HepG2 (cell line): Measurements from ENCODE around the gene CLEC7A. TPM values are rescaled to one million over a fixed set of nuclear protein-coding genes. Genes with fewer than 3 reads are reported as not detected.

ENCODE experiments used
- ATAC-seq: fragments of 200-7000 bp; cut with Tn5 transposase; 3 replicates; pipeline ENCODE4 v1.9.1; 2020; ENCODE audit warnings: mild to moderate bottlenecking, moderate library complexity
- BruUV-seq: library from RNA; stranded (reverse); fragments of 400-500 nt; replicated peaks from 2 replicates; lab custom pipeline; 2021; lab: Mats Ljungman, UMichigan
- CTCF ChIA-PET: fragments of 300-600 bp; formaldehyde crosslinking; extraction: SDS; loops from one replicate; lab custom pipeline; 2021; ENCODE audit warnings: low total read pairs, inconsistent platforms, low intra/inter-chr PET ratio; lab: Yijun Ruan, JAX
- POLR2A ChIA-PET: fragments of 350-600 bp; sonication (Branson Sonifier 250); formaldehyde crosslinking; loops from one replicate; lab custom pipeline; 2020; ENCODE audit warnings: antibody characterized with exemption, inconsistent platforms; lab: Yijun Ruan, JAX
- DNase-seq: peaks from one replicate; pipeline ENCODE4 v3.0.0-alpha.2; 2015; ENCODE audit warnings: low spot score
- FAIRE-seq: peaks from 3 replicates; lab custom pipeline; 2011; peaks lifted over from hg19 to GRCh38; lab: Jason Lieb, UNC
- H2AFZ ChIP-seq: one replicate; pipeline ENCODE4 v1.6.1; 2011; ENCODE audit warnings: low read length, inconsistent platforms
- H3K27ac ChIP-seq: fragments of 300-600 bp; 3 replicates; pipeline ENCODE4 v1.8.0; 2011; ENCODE audit warnings: mixed run types, mild to moderate bottlenecking, mixed read lengths, low read length, inconsistent platforms; ENCODE audit not compliant: insufficient read depth; ENCODE audit errors: extremely low read length
- H3K27me3 ChIP-seq, 2 experiments: fragments of 200-600 bp in 1 of 2; 2 replicates in 1 of 2; 3 replicates in 1 of 2; pipeline versions ENCODE4 v1.6.0 to v1.8.0; 2011; ENCODE audit warnings: low read length in 2 of 2, mild to moderate bottlenecking in 2 of 2, moderate library complexity in 2 of 2, inconsistent platforms in 1 of 2; ENCODE audit not compliant: insufficient read depth in 2 of 2, control insufficient read depth in 1 of 2
- H3K36me3 ChIP-seq, 2 experiments: fragments of 200-600 bp in 1 of 2; replicated peaks in 1 of 2; 2 replicates in 1 of 2; 3 replicates in 1 of 2; pipeline versions ENCODE4 v1.5.1 to v1.8.0; 2011; ENCODE audit warnings: low read length in 2 of 2, inconsistent platforms in 1 of 2; ENCODE audit not compliant: insufficient read depth in 2 of 2, control insufficient read depth in 1 of 2
- H3K4me1 ChIP-seq: 2 replicates; pipeline ENCODE4 v1.5.1; 2012; ENCODE audit warnings: low read length, inconsistent platforms; ENCODE audit not compliant: insufficient read depth
- H3K4me2 ChIP-seq: 2 replicates; pipeline ENCODE4 v1.6.0; 2011; ENCODE audit warnings: low read depth, low read length, inconsistent platforms
- H3K4me3 ChIP-seq, 3 experiments: fragments of 200-600 bp in 1 of 3; sonication (generic), shearing (Covaris generic) in 1 of 3; replicated peaks in 1 of 3; 2 replicates each; pipeline ENCODE4 v1.5.1; 2011 to 2016; ENCODE audit warnings: low read length in 3 of 3, inconsistent platforms in 2 of 3, low read depth in 2 of 3, mild to moderate bottlenecking in 2 of 3, control low read depth in 1 of 3, mixed read lengths in 1 of 3; ENCODE audit not compliant: insufficient read depth in 1 of 3
- H3K79me2 ChIP-seq: one replicate; pipeline ENCODE4 v1.6.1; 2011; ENCODE audit warnings: low read length, inconsistent platforms; ENCODE audit not compliant: insufficient read depth
- H3K9ac ChIP-seq: 2 replicates; pipeline ENCODE4 v1.6.0; 2011; ENCODE audit warnings: mild to moderate bottlenecking, low read depth, low read length, inconsistent platforms; ENCODE audit not compliant: insufficient read depth
- H3K9me3 ChIP-seq: 2 replicates; pipeline ENCODE4 v1.5.1; 2012; ENCODE audit warnings: mild to moderate bottlenecking, low read length
- H4K20me1 ChIP-seq: 2 replicates; pipeline ENCODE4 v1.6.0; 2011; ENCODE audit warnings: inconsistent platforms, mild to moderate bottlenecking, low read length, moderate library complexity; ENCODE audit not compliant: insufficient read depth
- BCL6 ChIP-seq: IDR thresholded peaks from 2 replicates; pipeline ENCODE4 v1.6.1; 2016; ENCODE audit warnings: missing genetic modification reagents, missing compliant biosample characterization
- ETV6 ChIP-seq: sonication (generic); formaldehyde crosslinking; conservative IDR thresholded peaks from 2 replicates; pipeline ENCODE4 v1.4.0; 2020; ENCODE audit warnings: missing genetic modification reagents
- HOXA3 ChIP-seq: sonication (generic); formaldehyde crosslinking; IDR thresholded peaks from 2 replicates; pipeline ENCODE4 v1.5.0; 2020; ENCODE audit warnings: missing genetic modification reagents
- NFYC ChIP-seq: IDR thresholded peaks from 2 replicates; pipeline ENCODE4 v1.6.1; 2016; ENCODE audit warnings: missing genetic modification reagents, missing compliant biosample characterization
- TBP ChIP-seq: sonication (generic); formaldehyde crosslinking; IDR thresholded peaks from 2 replicates; pipeline ENCODE4 v1.5.0; 2020; ENCODE audit warnings: missing genetic modification reagents
- TP53 ChIP-seq: sonication (generic); formaldehyde crosslinking; conservative IDR thresholded peaks from 2 replicates; pipeline ENCODE4 v1.4.0; 2020; ENCODE audit warnings: missing genetic modification reagents
- U2AF1 ChIP-seq: fragments of 200-400 bp; formaldehyde crosslinking; optimal IDR thresholded peaks from 2 replicates; pipeline ENCODE3; 2017; ENCODE audit warnings: mild to moderate bottlenecking, low read depth, low read length
- ZKSCAN8 ChIP-seq: IDR thresholded peaks from 2 replicates; pipeline ENCODE4 v1.6.1; 2016; ENCODE audit warnings: borderline replicate concordance, missing genetic modification reagents, missing compliant biosample characterization
- ZNF282 ChIP-seq: fragments of 450-650 bp; IDR thresholded peaks from 2 replicates; pipeline ENCODE4 v1.6.1; 2018; ENCODE audit not compliant: partially characterized antibody
- ZNF3 ChIP-seq: IDR thresholded peaks from 2 replicates; pipeline ENCODE4 v1.7.0; 2017; ENCODE audit warnings: inconsistent platforms
- ZNF430 ChIP-seq: sonication (generic); formaldehyde crosslinking; IDR thresholded peaks from 2 replicates; pipeline ENCODE4 v1.9.0; 2021; ENCODE audit warnings: mild to moderate bottlenecking, missing genetic modification reagents
- ZNF891 ChIP-seq: sonication (generic); formaldehyde crosslinking; IDR thresholded peaks from 2 replicates; pipeline ENCODE4 v1.5.0; 2020; ENCODE audit warnings: mild to moderate bottlenecking, missing genetic modification reagents
- WGBS: methylation state at CpG from one replicate; pipeline ENCODE4 v1.1.6; 2017; ENCODE audit warnings: low lambda C conversion rate; 5-methylcytosine and 5-hydroxymethylcytosine counted together
- in situ Hi-C: cut with HindIII; loops from 2 replicates; pipeline ENCODE4 v1.10.0; 2017; ENCODE audit warnings: low pct_unique_long_range_greater_than_20kb; ENCODE audit not compliant: extremely low pct_ligation_motif_present
- intact Hi-C: fragments of 100-400 bp; cut with micrococcal nuclease; formaldehyde crosslinking; loops from one replicate; pipeline ENCODE4 v1.10.0; 2022; ENCODE audit not compliant: unreplicated experiment
- polyA plus RNA-seq, 8 experiments: library from polyadenylated mRNA; depleted of rRNA in 3 of 8; stranded (reverse) in 7 of 8; unstranded in 1 of 8; fragments of >200 nt; fragmentation: Illumina TruSeq in 4 of 8; extraction: Trizol in 4 of 8; gene quantifications; 2 replicates each; pipeline versions ENCODE4 v1.2.1 to v1.2.3, GENCODE V29; 2011 to 2016; ENCODE audit warnings: low read depth in 4 of 8, missing spikeins in 1 of 8, mixed read lengths in 1 of 8; ENCODE audit not compliant: insufficient read depth in 1 of 8
- total RNA-seq, 5 experiments: library from RNA; depleted of rRNA; stranded (reverse); fragments of >200 nt; fragmentation: Illumina TruSeq; extraction: Trizol; gene quantifications; 2 replicates each; pipeline ENCODE4 v1.2.3, GENCODE V29; 2016; ENCODE audit warnings: low read depth in 1 of 5
- TF ChIP-seq, protein P1 (sequence below): IDR thresholded peaks from 2 replicates; pipeline ENCODE4 v1.6.1; 2016; ENCODE audit warnings: missing biosample characterization, missing genetic modification reagents, low read depth
- TF ChIP-seq, protein P2 (sequence below): sonication (generic); formaldehyde crosslinking; IDR thresholded peaks from 2 replicates; pipeline ENCODE4 v1.5.1; 2020; ENCODE audit warnings: mild to moderate bottlenecking, missing genetic modification reagents
- TF ChIP-seq, protein P3 (sequence below): sonication (generic); formaldehyde crosslinking; IDR thresholded peaks from 2 replicates; pipeline ENCODE4 v1.4.0; 2020; ENCODE audit warnings: mild to moderate bottlenecking, missing genetic modification reagents
- TF ChIP-seq, protein P4 (sequence below): IDR thresholded peaks from 2 replicates; pipeline ENCODE4 v1.6.1; 2016; ENCODE audit warnings: mild to moderate bottlenecking, missing biosample characterization, missing genetic modification reagents

The CLEC7A gene
- total and polyA plus RNA-seq, 2 of the 13 experiments (the other 11 are each of a cell fraction or from before 2014, with no cell fraction given): not detected

DNA sequence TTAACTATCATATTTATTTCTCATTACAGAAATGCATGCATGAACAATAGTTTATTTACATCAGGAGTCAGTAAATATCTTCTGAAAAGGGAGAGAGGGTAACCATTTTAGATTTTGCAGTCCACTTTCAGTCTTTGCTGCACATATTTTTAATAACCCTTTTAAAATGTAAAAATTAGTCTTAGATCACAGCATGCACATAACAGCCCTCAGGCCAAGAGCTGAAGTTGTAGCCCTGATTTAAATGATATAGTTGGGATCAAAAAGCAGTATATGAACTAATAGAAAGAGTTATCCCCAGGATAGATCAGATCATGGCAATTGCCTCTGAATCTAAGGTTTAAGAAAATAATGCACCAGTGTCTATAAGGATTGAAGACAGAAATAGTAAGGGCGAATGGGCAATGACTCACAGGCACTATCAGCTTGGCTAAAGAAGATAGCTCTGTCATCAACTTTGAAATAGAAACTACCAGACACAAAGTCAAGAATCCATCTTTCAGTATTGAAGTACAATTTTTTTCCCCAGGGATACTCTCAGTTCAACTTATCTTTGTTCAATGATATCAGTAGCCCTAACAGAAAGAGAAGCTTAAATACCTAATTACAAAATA is 13.1 kb upstream of the CLEC7A start:
- 0% methylated on average over 1 of the region's 1 CpG for WGBS
- no peaks in the 10 kb centered on the region for H3K79me2 ChIP-seq
- H3K9me3 ChIP-seq: no peaks in the 10 kb centered on the region
- in situ Hi-C loops (no loop called here), intact Hi-C loops (loop anchor here (5.0 kb wide), 1 partner anchor 331 kb away; no protein-coding TSS in a partner anchor)
- FAIRE-seq (no peak), ATAC-seq (no peak), DNase-seq (no peak)
- H3K9ac ChIP-seq: no peak overlapping the region
- CTCF ChIA-PET: no interaction called here
- no peak overlapping the region for H2AFZ ChIP-seq
- no peaks in the 10 kb centered on the region for H4K20me1 ChIP-seq
- BruUV-seq: no TSS peak
- H3K27me3 ChIP-seq: no peaks in the 10 kb centered on the region; a peak in 1 of 5 replicates
- POLR2A ChIA-PET: no interaction called here
- H3K4me1 ChIP-seq: no peaks in the 10 kb centered on the region
- no peak overlapping the region for H3K27ac ChIP-seq
- no peaks in the 10 kb centered on the region for H3K36me3 ChIP-seq
- no peak overlapping the region for H3K4me3 ChIP-seq
- no peak overlapping the region for H3K4me2 ChIP-seq
- TF ChIP-seq ZNF3 (CRISPR knock-in tag) (no peak), TBP (no peak), ZNF430 (CRISPR knock-in tag) (no peak), BCL6 (CRISPR knock-in tag) (no peak), ETV6 (no peak), HOXA3 (CRISPR knock-in tag) (no peak), ZNF282 (no peak), ZNF891 (CRISPR knock-in tag) (no peak), NFYC (CRISPR knock-in tag) (no peak), ZKSCAN8 (CRISPR knock-in tag) (no peak), U2AF1 (no peak), TP53 (CRISPR knock-in tag) (no peak)
- TF ChIP-seq, protein P1, sequence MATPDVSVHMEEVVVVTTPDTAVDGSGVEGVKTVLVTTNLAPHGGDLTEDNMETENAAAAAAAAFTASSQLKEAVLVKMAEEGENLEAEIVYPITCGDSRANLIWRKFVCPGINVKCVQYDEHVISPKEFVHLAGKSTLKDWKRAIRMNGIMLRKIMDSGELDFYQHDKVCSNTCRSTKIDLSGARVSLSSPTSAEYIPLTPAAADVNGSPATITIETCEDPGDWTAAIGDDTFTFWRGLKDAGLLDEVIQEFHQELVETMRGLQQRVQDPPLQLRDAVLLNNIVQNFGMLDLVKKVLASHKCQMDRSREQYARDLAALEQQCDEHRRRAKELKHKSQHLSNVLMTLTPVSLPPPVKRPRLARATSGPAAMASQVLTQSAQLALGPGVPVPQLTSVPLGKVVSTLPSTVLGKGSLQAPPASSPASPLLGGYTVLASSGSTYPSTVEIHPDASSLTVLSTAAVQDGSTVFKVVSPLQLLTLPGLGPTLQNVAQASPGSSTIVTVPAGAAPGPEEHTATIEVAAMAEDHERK (CRISPR knock-in tag): no peak
- TF ChIP-seq, protein P2, sequence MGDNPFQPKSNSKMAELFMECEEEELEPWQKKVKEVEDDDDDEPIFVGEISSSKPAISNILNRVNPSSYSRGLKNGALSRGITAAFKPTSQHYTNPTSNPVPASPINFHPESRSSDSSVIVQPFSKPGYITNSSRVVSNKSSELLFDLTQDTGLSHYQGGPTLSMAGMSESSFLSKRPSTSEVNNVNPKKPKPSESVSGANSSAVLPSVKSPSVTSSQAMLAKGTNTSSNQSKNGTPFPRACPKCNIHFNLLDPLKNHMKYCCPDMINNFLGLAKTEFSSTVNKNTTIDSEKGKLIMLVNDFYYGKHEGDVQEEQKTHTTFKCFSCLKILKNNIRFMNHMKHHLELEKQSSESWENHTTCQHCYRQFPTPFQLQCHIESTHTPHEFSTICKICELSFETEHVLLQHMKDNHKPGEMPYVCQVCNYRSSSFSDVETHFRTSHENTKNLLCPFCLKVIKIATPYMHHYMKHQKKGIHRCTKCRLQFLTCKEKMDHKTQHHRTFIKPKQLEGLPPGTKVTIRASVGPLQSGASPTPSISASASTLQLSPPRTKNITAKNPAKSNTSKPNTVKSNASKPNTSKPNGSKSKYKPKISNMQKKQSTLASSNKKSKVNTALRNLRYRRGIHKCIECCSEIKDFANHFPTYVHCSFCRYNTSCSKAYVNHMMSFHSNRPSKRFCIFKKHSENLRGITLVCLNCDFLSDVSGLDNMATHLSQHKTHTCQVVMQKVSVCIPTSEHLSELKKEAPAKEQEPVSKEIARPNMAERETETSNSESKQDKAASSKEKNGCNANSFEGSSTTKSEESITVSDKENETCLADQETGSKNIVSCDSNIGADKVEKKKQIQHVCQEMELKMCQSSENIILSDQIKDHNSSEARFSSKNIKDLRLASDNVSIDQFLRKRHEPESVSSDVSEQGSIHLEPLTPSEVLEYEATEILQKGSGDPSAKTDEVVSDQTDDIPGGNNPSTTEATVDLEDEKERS (CRISPR knock-in tag): no peak
- TF ChIP-seq, protein P3, sequence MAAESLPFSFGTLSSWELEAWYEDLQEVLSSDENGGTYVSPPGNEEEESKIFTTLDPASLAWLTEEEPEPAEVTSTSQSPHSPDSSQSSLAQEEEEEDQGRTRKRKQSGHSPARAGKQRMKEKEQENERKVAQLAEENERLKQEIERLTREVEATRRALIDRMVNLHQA (CRISPR knock-in tag): no peak
- TF ChIP-seq, protein P4, sequence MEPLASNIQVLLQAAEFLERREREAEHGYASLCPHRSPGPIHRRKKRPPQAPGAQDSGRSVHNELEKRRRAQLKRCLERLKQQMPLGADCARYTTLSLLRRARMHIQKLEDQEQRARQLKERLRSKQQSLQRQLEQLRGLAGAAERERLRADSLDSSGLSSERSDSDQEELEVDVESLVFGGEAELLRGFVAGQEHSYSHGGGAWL (CRISPR knock-in tag): no peak
